HepG2 (cell line): ENCODE results near the gene GSK3A. TPM values are rescaled to one million over a fixed set of nuclear protein-coding genes. Genes with fewer than 3 reads are reported as not detected.

ENCODE experiments used
- AGO2 ChIP-seq: fragments of 200-400 bp; formaldehyde crosslinking; optimal IDR thresholded peaks from 2 replicates; pipeline ENCODE3; 2017; ENCODE audit warnings: mild to moderate bottlenecking, low read depth, low read length, moderate library complexity
- ATF3 ChIP-seq: sonication (generic); formaldehyde crosslinking; IDR thresholded peaks from 2 replicates; pipeline ENCODE4 v1.4.0; 2020; ENCODE audit warnings: missing genetic modification reagents
- BCLAF1 ChIP-seq: fragments of 450-650 bp; IDR thresholded peaks from 2 replicates; pipeline ENCODE4 v1.6.1; 2017; ENCODE audit warnings: mild to moderate bottlenecking
- CEBPZ ChIP-seq: IDR thresholded peaks from 2 replicates; pipeline ENCODE4 v1.6.1; 2012; ENCODE audit warnings: low read length, improper control_type of control experiment
- CREM ChIP-seq, 2 experiments: sonication (generic) in 1 of 2; formaldehyde crosslinking in 1 of 2; IDR thresholded peaks; 2 replicates each; pipeline versions ENCODE4 v1.4.0 to v1.6.1; 2016 to 2020; ENCODE audit warnings: antibody characterized with exemption in 1 of 2, mild to moderate bottlenecking in 1 of 2, missing genetic modification reagents in 1 of 2
- GPBP1L1 ChIP-seq: sonication (generic); formaldehyde crosslinking; IDR thresholded peaks from 2 replicates; pipeline ENCODE4 v1.5.0; 2020; ENCODE audit warnings: mild to moderate bottlenecking, missing genetic modification reagents
- HDAC6 ChIP-seq: fragments of 200-600 bp; sonication (generic); IDR thresholded peaks from 2 replicates; pipeline ENCODE4 v1.7.0; 2017; ENCODE audit warnings: mild to moderate bottlenecking, antibody characterized with exemption, low read length, low read depth
- MIXL1 ChIP-seq: IDR thresholded peaks from 2 replicates; pipeline ENCODE4 v1.6.1; 2016
- MXD1 ChIP-seq: sonication (generic); formaldehyde crosslinking; IDR thresholded peaks from 2 replicates; pipeline ENCODE4 v1.4.0; 2020; ENCODE audit warnings: mild to moderate bottlenecking, missing genetic modification reagents
- NFKBIZ ChIP-seq: IDR thresholded peaks from 2 replicates; pipeline ENCODE4 v1.6.1; 2018; ENCODE audit warnings: missing genetic modification reagents, missing compliant biosample characterization
- PITX1 ChIP-seq: sonication (generic); formaldehyde crosslinking; IDR thresholded peaks from 2 replicates; pipeline ENCODE4 v1.5.1; 2020; ENCODE audit warnings: mild to moderate bottlenecking, missing genetic modification reagents
- POGZ ChIP-seq: sonication (generic); formaldehyde crosslinking; IDR thresholded peaks from 2 replicates; pipeline ENCODE4 v1.4.0; 2020; ENCODE audit warnings: mild to moderate bottlenecking, missing genetic modification reagents
- SP2 ChIP-seq: sonication (generic); formaldehyde crosslinking; IDR thresholded peaks from 2 replicates; pipeline ENCODE4 v1.5.1; 2020; ENCODE audit warnings: mild to moderate bottlenecking, missing genetic modification reagents
- THAP11 ChIP-seq: IDR thresholded peaks from 2 replicates; pipeline ENCODE4 v1.6.1; 2016; ENCODE audit warnings: missing biosample characterization, missing genetic modification reagents
- ZBTB39 ChIP-seq: sonication (generic); formaldehyde crosslinking; IDR thresholded peaks from 2 replicates; pipeline ENCODE4 v1.5.0; 2020; ENCODE audit warnings: missing genetic modification reagents
- ZNF451 ChIP-seq: sonication (generic); formaldehyde crosslinking; IDR thresholded peaks from 2 replicates; pipeline ENCODE4 v1.5.0; 2020; ENCODE audit warnings: mild to moderate bottlenecking, missing genetic modification reagents
- ZNF572 ChIP-seq: sonication (generic); formaldehyde crosslinking; IDR thresholded peaks from 2 replicates; pipeline ENCODE4 v1.5.1; 2020; ENCODE audit warnings: mild to moderate bottlenecking, missing genetic modification reagents
- ZNF761 ChIP-seq: sonication (generic); formaldehyde crosslinking; conservative IDR thresholded peaks from 2 replicates; pipeline ENCODE4 v1.4.0; 2020; ENCODE audit warnings: mild to moderate bottlenecking, missing genetic modification reagents
- polyA plus RNA-seq, 8 experiments: library from polyadenylated mRNA; depleted of rRNA in 3 of 8; stranded (reverse) in 7 of 8; unstranded in 1 of 8; fragments of >200 nt; fragmentation: Illumina TruSeq in 4 of 8; extraction: Trizol in 4 of 8; gene quantifications; 2 replicates each; pipeline versions ENCODE4 v1.2.1 to v1.2.3, GENCODE V29; 2011 to 2016; ENCODE audit warnings: low read depth in 4 of 8, missing spikeins in 1 of 8, mixed read lengths in 1 of 8; ENCODE audit not compliant: insufficient read depth in 1 of 8
- total RNA-seq, 5 experiments: library from RNA; depleted of rRNA; stranded (reverse); fragments of >200 nt; fragmentation: Illumina TruSeq; extraction: Trizol; gene quantifications; 2 replicates each; pipeline ENCODE4 v1.2.3, GENCODE V29; 2016; ENCODE audit warnings: low read depth in 1 of 5

Gene GSK3A
- total and polyA plus RNA-seq, 2 of the 13 experiments (the other 11 are each of a cell fraction or from before 2014, with no cell fraction given), result 16.9 to 52.5 TPM

GRCh38 chr19:42242512-42243409 is at the start of gene GSK3A (continued):
- TF ChIP-seq CEBPZ, result no peak
- peak; percentile 39 for TF ChIP-seq AGO2
- 0 out of 2 replicates have a peak, but pooled peaks have one; percentile 56 for TF ChIP-seq NFKBIZ (CRISPR knock-in tag)
- TF ChIP-seq ZNF761 (CRISPR knock-in tag), result 0 out of 2 replicates have a peak, but pooled peaks have one; percentile 1
- TF ChIP-seq THAP11, result peak; percentile 97
- TF ChIP-seq ATF3 (CRISPR knock-in tag), result no peak
- peak; percentile 66 for TF ChIP-seq SP2
- TF ChIP-seq ZNF572 (CRISPR knock-in tag), result no peak
- TF ChIP-seq ZNF451 (CRISPR knock-in tag), result 0 out of 2 replicates have a peak, but pooled peaks have one; percentile 46
- TF ChIP-seq MIXL1, result peak; percentile 67; the same call in 1 of the 2 replicates
- no peak for TF ChIP-seq BCLAF1
- no peak for TF ChIP-seq ZBTB39 (CRISPR knock-in tag)
- peak; percentile 69; the same call in 1 of the 2 replicates for TF ChIP-seq MXD1 (CRISPR knock-in tag)
- TF ChIP-seq CREM (IDR thresholded peaks at IDR 0.05), result peak; percentile 100
- no peak for TF ChIP-seq CREM (CRISPR knock-in tag; IDR thresholded peaks at IDR 0.05)
- TF ChIP-seq PITX1 (CRISPR knock-in tag), result peak; percentile 61
- no peak for TF ChIP-seq GPBP1L1 (CRISPR knock-in tag)
- TF ChIP-seq HDAC6, result no peak
- TF ChIP-seq POGZ (CRISPR knock-in tag), result peak; percentile 38
